ENCODE results near the gene ANKHD1. TPM values are rescaled to one million over a fixed set of nuclear protein-coding genes. Genes with fewer than 3 reads are reported as not detected.

Gene ANKHD1
- total RNA-seq, 1 experiment from 2014 or later, result 113 TPM

- peaks cover 4% of the 10 kb centered on the region for H3K9me3 Mint-ChIP-seq
- ChIA-PET CTCF (no interaction called here), POLR2A (no interaction called here)
- H3K36me3 Mint-ChIP-seq, result peaks cover 11% of the 10 kb centered on the region
- DNase-seq (ENCODE audit: low spot score) (no peak), ATAC-seq (no peak)
- H3K27ac Mint-ChIP-seq, result no peak overlapping the region
- no peak overlapping the region for H3K4me3 Mint-ChIP-seq
- TF ChIP-seq JAZF1 (CRISPR knock-in tag; IDR thresholded peaks at IDR 0.05) (no peak), TCF7 (CRISPR knock-in tag; IDR thresholded peaks at IDR 0.05; ENCODE audit: low read depth) (no peak), TEAD1 (CRISPR knock-in tag; IDR thresholded peaks at IDR 0.05) (no peak), ZNF138 (CRISPR knock-in tag; conservative IDR thresholded peaks at IDR 0.05) (no peak), ZNF416 (CRISPR knock-in tag; IDR thresholded peaks at IDR 0.05) (no peak), NR3C1 (CRISPR knock-in tag; conservative IDR thresholded peaks at IDR 0.05; ENCODE audit: low read depth) (no peak), USF2 (CRISPR knock-in tag; IDR thresholded peaks at IDR 0.05) (no peak), USF1 (CRISPR knock-in tag; IDR thresholded peaks at IDR 0.05) (no peak), MYBL2 (CRISPR knock-in tag; IDR thresholded peaks at IDR 0.05) (no peak), ATF6 (CRISPR knock-in tag; IDR thresholded peaks at IDR 0.05) (no peak), ZNF671 (CRISPR knock-in tag; IDR thresholded peaks at IDR 0.05) (no peak), OVOL2 (CRISPR knock-in tag; IDR thresholded peaks at IDR 0.05; ENCODE audit: borderline replicate concordance) (no peak), TP53 (CRISPR knock-in tag; IDR thresholded peaks at IDR 0.05) (no peak), GTF2I (CRISPR knock-in tag; conservative IDR thresholded peaks at IDR 0.05) (no peak), ZNF121 (CRISPR knock-in tag; IDR thresholded peaks at IDR 0.05) (no peak), CBFB (CRISPR knock-in tag; IDR thresholded peaks at IDR 0.05; ENCODE audit: low read depth) (no peak)
- TF ChIP-seq, protein P1, sequence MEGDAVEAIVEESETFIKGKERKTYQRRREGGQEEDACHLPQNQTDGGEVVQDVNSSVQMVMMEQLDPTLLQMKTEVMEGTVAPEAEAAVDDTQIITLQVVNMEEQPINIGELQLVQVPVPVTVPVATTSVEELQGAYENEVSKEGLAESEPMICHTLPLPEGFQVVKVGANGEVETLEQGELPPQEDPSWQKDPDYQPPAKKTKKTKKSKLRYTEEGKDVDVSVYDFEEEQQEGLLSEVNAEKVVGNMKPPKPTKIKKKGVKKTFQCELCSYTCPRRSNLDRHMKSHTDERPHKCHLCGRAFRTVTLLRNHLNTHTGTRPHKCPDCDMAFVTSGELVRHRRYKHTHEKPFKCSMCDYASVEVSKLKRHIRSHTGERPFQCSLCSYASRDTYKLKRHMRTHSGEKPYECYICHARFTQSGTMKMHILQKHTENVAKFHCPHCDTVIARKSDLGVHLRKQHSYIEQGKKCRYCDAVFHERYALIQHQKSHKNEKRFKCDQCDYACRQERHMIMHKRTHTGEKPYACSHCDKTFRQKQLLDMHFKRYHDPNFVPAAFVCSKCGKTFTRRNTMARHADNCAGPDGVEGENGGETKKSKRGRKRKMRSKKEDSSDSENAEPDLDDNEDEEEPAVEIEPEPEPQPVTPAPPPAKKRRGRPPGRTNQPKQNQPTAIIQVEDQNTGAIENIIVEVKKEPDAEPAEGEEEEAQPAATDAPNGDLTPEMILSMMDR (IDR thresholded peaks at IDR 0.05), result no peak
- TF ChIP-seq, protein P2, sequence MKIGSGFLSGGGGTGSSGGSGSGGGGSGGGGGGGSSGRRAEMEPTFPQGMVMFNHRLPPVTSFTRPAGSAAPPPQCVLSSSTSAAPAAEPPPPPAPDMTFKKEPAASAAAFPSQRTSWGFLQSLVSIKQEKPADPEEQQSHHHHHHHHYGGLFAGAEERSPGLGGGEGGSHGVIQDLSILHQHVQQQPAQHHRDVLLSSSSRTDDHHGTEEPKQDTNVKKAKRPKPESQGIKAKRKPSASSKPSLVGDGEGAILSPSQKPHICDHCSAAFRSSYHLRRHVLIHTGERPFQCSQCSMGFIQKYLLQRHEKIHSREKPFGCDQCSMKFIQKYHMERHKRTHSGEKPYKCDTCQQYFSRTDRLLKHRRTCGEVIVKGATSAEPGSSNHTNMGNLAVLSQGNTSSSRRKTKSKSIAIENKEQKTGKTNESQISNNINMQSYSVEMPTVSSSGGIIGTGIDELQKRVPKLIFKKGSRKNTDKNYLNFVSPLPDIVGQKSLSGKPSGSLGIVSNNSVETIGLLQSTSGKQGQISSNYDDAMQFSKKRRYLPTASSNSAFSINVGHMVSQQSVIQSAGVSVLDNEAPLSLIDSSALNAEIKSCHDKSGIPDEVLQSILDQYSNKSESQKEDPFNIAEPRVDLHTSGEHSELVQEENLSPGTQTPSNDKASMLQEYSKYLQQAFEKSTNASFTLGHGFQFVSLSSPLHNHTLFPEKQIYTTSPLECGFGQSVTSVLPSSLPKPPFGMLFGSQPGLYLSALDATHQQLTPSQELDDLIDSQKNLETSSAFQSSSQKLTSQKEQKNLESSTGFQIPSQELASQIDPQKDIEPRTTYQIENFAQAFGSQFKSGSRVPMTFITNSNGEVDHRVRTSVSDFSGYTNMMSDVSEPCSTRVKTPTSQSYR (CRISPR knock-in tag; IDR thresholded peaks at IDR 0.05), result no peak
- TF ChIP-seq, protein P3, sequence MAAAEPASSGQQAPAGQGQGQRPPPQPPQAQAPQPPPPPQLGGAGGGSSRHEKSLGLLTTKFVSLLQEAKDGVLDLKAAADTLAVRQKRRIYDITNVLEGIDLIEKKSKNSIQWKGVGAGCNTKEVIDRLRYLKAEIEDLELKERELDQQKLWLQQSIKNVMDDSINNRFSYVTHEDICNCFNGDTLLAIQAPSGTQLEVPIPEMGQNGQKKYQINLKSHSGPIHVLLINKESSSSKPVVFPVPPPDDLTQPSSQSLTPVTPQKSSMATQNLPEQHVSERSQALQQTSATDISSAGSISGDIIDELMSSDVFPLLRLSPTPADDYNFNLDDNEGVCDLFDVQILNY (CRISPR knock-in tag; IDR thresholded peaks at IDR 0.05), result no peak
- TF ChIP-seq, protein P4, sequence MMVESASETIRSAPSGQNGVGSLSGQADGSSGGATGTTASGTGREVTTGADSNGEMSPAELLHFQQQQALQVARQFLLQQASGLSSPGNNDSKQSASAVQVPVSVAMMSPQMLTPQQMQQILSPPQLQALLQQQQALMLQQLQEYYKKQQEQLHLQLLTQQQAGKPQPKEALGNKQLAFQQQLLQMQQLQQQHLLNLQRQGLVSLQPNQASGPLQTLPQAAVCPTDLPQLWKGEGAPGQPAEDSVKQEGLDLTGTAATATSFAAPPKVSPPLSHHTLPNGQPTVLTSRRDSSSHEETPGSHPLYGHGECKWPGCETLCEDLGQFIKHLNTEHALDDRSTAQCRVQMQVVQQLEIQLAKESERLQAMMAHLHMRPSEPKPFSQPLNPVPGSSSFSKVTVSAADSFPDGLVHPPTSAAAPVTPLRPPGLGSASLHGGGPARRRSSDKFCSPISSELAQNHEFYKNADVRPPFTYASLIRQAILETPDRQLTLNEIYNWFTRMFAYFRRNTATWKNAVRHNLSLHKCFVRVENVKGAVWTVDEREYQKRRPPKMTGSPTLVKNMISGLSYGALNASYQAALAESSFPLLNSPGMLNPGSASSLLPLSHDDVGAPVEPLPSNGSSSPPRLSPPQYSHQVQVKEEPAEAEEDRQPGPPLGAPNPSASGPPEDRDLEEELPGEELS (CRISPR knock-in tag; IDR thresholded peaks at IDR 0.05), result no peak
- H3K4me1 Mint-ChIP-seq, result peaks cover 22% of the 10 kb centered on the region
- no peaks in the 10 kb centered on the region; the same call in 1 of the 2 replicates for H3K27me3 Mint-ChIP-seq (ENCODE audit: low read depth)
These were observed 22.0 kb downstream of the ANKHD1 start for GRCh38 chr5:140423609-140424008.
